HEK293 (cell line): Measurements from ENCODE around the gene MALRD1.

Experiments used
- CTCF ChIA-PET: fragments of 350-600 bp; formaldehyde crosslinking; extraction: SDS; loops from one replicate; lab custom pipeline; 2021; ENCODE audit warnings: antibody characterized with exemption; lab: Yijun Ruan, JAX
- POLR2A ChIA-PET: fragments of 300-600 bp; formaldehyde crosslinking; extraction: SDS; loops from one replicate; lab custom pipeline; 2020; ENCODE audit warnings: antibody characterized with exemption, inconsistent platforms; lab: Yijun Ruan, JAX
- H3K27ac ChIP-seq: fragments of 200-500 bp; sonication (Bioruptor generic); 2 replicates; pipeline ENCODE4 v1.5.1; 2014; ENCODE audit warnings: low read depth, low read length, control low read depth, inconsistent platforms; ENCODE audit errors: extremely low read depth
- H3K36me3 ChIP-seq, 2 experiments: fragments of 200-500 bp in 1 of 2; sonication (Bioruptor generic) in 1 of 2; 1 replicate in 1 of 2; 2 replicates in 1 of 2; pipeline ENCODE4 v1.5.1; 2014 to 2017; ENCODE audit warnings: inconsistent platforms in 2 of 2, low read length in 2 of 2; ENCODE audit not compliant: control insufficient read depth in 2 of 2, insufficient read depth in 1 of 2
- H3K4me1 ChIP-seq: fragments of 200-500 bp; sonication (Bioruptor generic); 2 replicates; pipeline ENCODE4 v1.5.1; 2014; ENCODE audit warnings: mild to moderate bottlenecking, low read length, inconsistent platforms; ENCODE audit not compliant: control insufficient read depth, insufficient read depth
- H3K4me3 ChIP-seq: 2 replicates; pipeline ENCODE4 v1.5.1; 2011; ENCODE audit warnings: low read depth, mild to moderate bottlenecking, control low read depth, low read length, moderate library complexity
- H3K9me3 ChIP-seq: fragments of 200-500 bp; sonication (Bioruptor generic); 2 replicates; pipeline ENCODE4 v1.5.1; 2014; ENCODE audit warnings: low read depth, low read length, inconsistent platforms; ENCODE audit not compliant: control insufficient read depth, insufficient read depth
- ATF2 ChIP-seq: fragments of 450-650 bp; formaldehyde crosslinking; IDR thresholded peaks from 2 replicates; pipeline ENCODE4 v1.5.1; 2016; ENCODE audit warnings: missing biosample characterization, missing genetic modification characterization, low read depth
- CTCF ChIP-seq: fragments of 450-650 bp; formaldehyde crosslinking; IDR thresholded peaks from 2 replicates; pipeline ENCODE4 v1.5.1; 2016; ENCODE audit warnings: missing biosample characterization, missing genetic modification characterization
- ELK4 ChIP-seq: IDR thresholded peaks from 2 replicates; pipeline ENCODE4 v1.6.1; 2011; ENCODE audit warnings: mild to moderate bottlenecking, low read depth, low read length, borderline replicate concordance
- HOXD13 ChIP-seq: sonication (generic); formaldehyde crosslinking; IDR thresholded peaks from 2 replicates; pipeline ENCODE4 v1.8.0; 2022; ENCODE audit warnings: missing genetic modification reagents, borderline replicate concordance
- PRDM6 ChIP-seq: fragments of 450-650 bp; formaldehyde crosslinking; IDR thresholded peaks from 2 replicates; pipeline ENCODE4 v1.5.1; 2017; ENCODE audit warnings: missing biosample characterization, missing genetic modification characterization
- ZBTB44 ChIP-seq: fragments of 450-650 bp; IDR thresholded peaks from 2 replicates; pipeline ENCODE4 v1.5.1; 2018; ENCODE audit warnings: missing biosample characterization, mild to moderate bottlenecking, missing genetic modification characterization
- ZFP3 ChIP-seq: fragments of 450-650 bp; formaldehyde crosslinking; IDR thresholded peaks from 2 replicates; pipeline ENCODE4 v1.5.1; 2016; ENCODE audit warnings: low read depth, missing biosample characterization, missing genetic modification characterization
- ZNF112 ChIP-seq: fragments of 450-650 bp; formaldehyde crosslinking; IDR thresholded peaks from 2 replicates; pipeline ENCODE4 v1.5.0; 2017; ENCODE audit warnings: missing biosample characterization, missing genetic modification characterization
- ZNF174 ChIP-seq: fragments of 450-650 bp; formaldehyde crosslinking; IDR thresholded peaks from 2 replicates; pipeline ENCODE4 v1.5.0; 2017; ENCODE audit warnings: missing biosample characterization, mild to moderate bottlenecking, missing genetic modification characterization
- ZNF280C ChIP-seq: fragments of 450-650 bp; formaldehyde crosslinking; IDR thresholded peaks from 2 replicates; pipeline ENCODE4 v1.5.1; 2016; ENCODE audit warnings: missing biosample characterization, missing genetic modification characterization
- ZNF335 ChIP-seq: fragments of 450-650 bp; formaldehyde crosslinking; conservative IDR thresholded peaks from 2 replicates; pipeline ENCODE4 v1.5.1; 2016; ENCODE audit warnings: missing biosample characterization, missing genetic modification characterization
- ZNF354C ChIP-seq: fragments of 450-650 bp; formaldehyde crosslinking; IDR thresholded peaks from 2 replicates; pipeline ENCODE4 v1.5.1; 2016; ENCODE audit warnings: missing biosample characterization, missing genetic modification characterization, low read depth, borderline replicate concordance
- ZNF362 ChIP-seq: fragments of 450-650 bp; formaldehyde crosslinking; IDR thresholded peaks from 2 replicates; pipeline ENCODE4 v1.5.1; 2016; ENCODE audit warnings: missing biosample characterization, missing genetic modification characterization
- ZNF366 ChIP-seq: fragments of 450-650 bp; formaldehyde crosslinking; conservative IDR thresholded peaks from 2 replicates; pipeline ENCODE4 v1.5.1; 2016; ENCODE audit warnings: missing biosample characterization, missing genetic modification characterization
- ZNF548 ChIP-seq: fragments of 450-650 bp; formaldehyde crosslinking; IDR thresholded peaks from 2 replicates; pipeline ENCODE4 v1.5.1; 2016; ENCODE audit warnings: missing biosample characterization, missing genetic modification characterization
- ZNF623 ChIP-seq: fragments of 450-650 bp; formaldehyde crosslinking; IDR thresholded peaks from 2 replicates; pipeline ENCODE4 v1.5.1; 2016; ENCODE audit warnings: missing biosample characterization, missing genetic modification characterization
- ZNF707 ChIP-seq: fragments of 450-650 bp; formaldehyde crosslinking; IDR thresholded peaks from 2 replicates; pipeline ENCODE4 v1.5.1; 2016; ENCODE audit warnings: missing biosample characterization, missing genetic modification characterization
- ZNF791 ChIP-seq: fragments of 450-650 bp; formaldehyde crosslinking; IDR thresholded peaks from 2 replicates; pipeline ENCODE4 v1.5.1; 2016; ENCODE audit warnings: missing biosample characterization, missing genetic modification characterization

Gene MALRD1

GRCh38 chr10:19014034-19014433, 34.6 kb upstream of the MALRD1 start (continued):
- TF ChIP-seq ZNF791 (tag by site-specific recombination), result no peak
- no peak for TF ChIP-seq PRDM6 (tag by site-specific recombination)
- TF ChIP-seq ZNF548 (tag by site-specific recombination), result no peak
- no peak for TF ChIP-seq HOXD13 (CRISPR knock-in tag)
- TF ChIP-seq ELK4, result no peak
- TF ChIP-seq ZNF707 (tag by site-specific recombination), result no peak
- TF ChIP-seq ATF2 (tag by site-specific recombination), result no peak

GRCh38 chr10:19014498-19014897, 34.1 kb upstream of the MALRD1 start:
- Histone ChIP-seq H3K4me3 (no peak overlapping the region), H3K4me1 (no peaks in the 10 kb centered on the region), H3K36me3 (no peaks in the 10 kb centered on the region), H3K9me3 (no peaks in the 10 kb centered on the region), H3K27ac (no peak overlapping the region)
- CTCF ChIA-PET, result no interaction called here
- TF ChIP-seq ZNF354C, result no peak
- no peak for TF ChIP-seq ZNF362
- TF ChIP-seq ZFP3 (tag by site-specific recombination), result no peak
- no peak for TF ChIP-seq ZNF366 (tag by site-specific recombination)
- no peak for TF ChIP-seq ZNF623
- TF ChIP-seq CTCF (tag by site-specific recombination), result no peak
- TF ChIP-seq ZNF280C (tag by site-specific recombination), result no peak
- TF ChIP-seq ZNF112, result no peak
- no peak for TF ChIP-seq ZNF174 (tag by site-specific recombination)
- no peak for TF ChIP-seq ZBTB44 (tag by site-specific recombination)
- TF ChIP-seq ZNF335 (tag by site-specific recombination), result no peak
- POLR2A ChIA-PET, result no interaction called here
